ENCODE measurements around the gene METTL21C.

Gene METTL21C

DNA sequence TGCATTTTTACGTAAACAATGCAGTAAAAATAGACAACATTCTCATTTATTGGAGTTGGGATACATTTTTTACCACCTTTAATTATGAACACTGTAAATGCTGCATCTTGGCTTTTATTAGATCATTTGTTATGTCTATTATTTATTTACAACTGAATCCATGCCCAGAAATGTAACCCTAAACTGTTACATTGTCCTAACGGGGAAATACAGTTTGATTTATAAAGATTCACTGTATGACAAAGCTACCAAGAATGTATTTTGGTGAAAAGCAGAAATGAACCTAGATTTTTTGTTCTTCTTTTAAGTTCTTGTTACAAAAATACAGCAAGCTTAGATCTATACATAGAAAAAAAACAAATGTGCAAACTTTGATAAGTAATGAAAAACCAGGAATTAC is 1.1 kb downstream of the METTL21C start:
- Histone ChIP-seq H3K79me1 (replicated peaks; ENCODE audit: low read length, poor library complexity, severe bottlenecking) (no peaks in the 10 kb centered on the region), H3K9ac (ENCODE audit: low read length) (peak overlapping the region; percentile 20), H2AK5ac (ENCODE audit: low read length, severe bottlenecking) (no peak overlapping the region), H2AFZ (ENCODE audit: low read depth, low read length) (no peak overlapping the region), H3K4me2 (ENCODE audit: low read length, poor library complexity, severe bottlenecking) (no peak overlapping the region), H4K8ac (ENCODE audit: low read length) (no peak overlapping the region), H3K4me1 (ENCODE audit: control insufficient read depth, insufficient read depth, low read depth, low read length) (peaks cover 14% of the 10 kb centered on the region), H3K4ac (ENCODE audit: low read depth in 1 of 2, low read length in 2 of 2) (no peak overlapping the region), H3K27me3 (ENCODE audit: control insufficient read depth in 1 of 2, insufficient read depth in 1 of 2, low read length in 2 of 2) (peaks cover 0 to 10% of the 10 kb centered on the region in 2 experiments), H3K27ac (ENCODE audit: low read length, poor library complexity, severe bottlenecking) (no peak overlapping the region), H3K14ac (ENCODE audit: low read length in 2 of 2) (no peak overlapping the region), H2BK120ac (ENCODE audit: low read depth, low read length) (no peak overlapping the region), H3K4me3 (ENCODE audit: insufficient read depth in 1 of 2, low read depth in 1 of 2, low read length in 2 of 2) (peak overlapping the region in 1 of 2 experiments; percentile 42), H4K91ac (ENCODE audit: low read length) (no peak overlapping the region), H3K36me3 (ENCODE audit: control insufficient read depth in 1 of 2, insufficient read depth in 2 of 2, low read depth in 1 of 2, low read length in 2 of 2) (no peaks in the 10 kb centered on the region), H2BK12ac (ENCODE audit: low read length in 2 of 2) (no peak overlapping the region), H3K9me3 (ENCODE audit: control insufficient read depth, low read length) (peaks cover 5% of the 10 kb centered on the region), H2BK15ac (ENCODE audit: low read depth, poor library complexity, severe bottlenecking) (no peak overlapping the region), H3K18ac (ENCODE audit: low read depth in 1 of 2, low read length in 2 of 2) (no peak overlapping the region), H2BK5ac (ENCODE audit: low read depth, low read length, poor library complexity, severe bottlenecking) (no peak overlapping the region), H3K23ac (ENCODE audit: low read length in 2 of 2) (no peak overlapping the region)
- DNase-seq, result no peak
- no CpG with 5 or more reads among the region's 2 CpGs for WGBS

DNA sequence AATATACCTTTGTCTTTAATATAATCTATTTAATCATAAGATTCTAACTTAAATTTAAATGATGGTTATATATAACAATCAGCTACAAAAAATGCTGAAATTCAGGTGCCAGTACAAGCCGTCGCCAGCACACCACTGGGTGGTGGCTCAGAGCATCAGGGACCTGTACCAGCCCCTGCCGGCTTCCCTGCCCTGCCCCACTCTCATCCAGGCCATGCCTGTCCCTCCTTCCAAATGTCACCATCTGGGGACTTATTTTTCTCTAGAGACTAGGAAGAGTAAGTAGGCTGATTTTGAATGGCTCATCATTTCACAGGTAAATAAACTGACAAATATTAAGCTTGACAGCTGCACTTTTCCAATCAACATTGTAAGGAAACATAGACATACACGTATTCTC is 1.6 kb downstream of the METTL21C start:
- Histone ChIP-seq H2AK5ac (ENCODE audit: low read length, severe bottlenecking) (peak overlapping the region; percentile 50), H3K9me3 (ENCODE audit: control insufficient read depth, low read length) (no peaks in the 10 kb centered on the region), H2BK15ac (ENCODE audit: low read depth, poor library complexity, severe bottlenecking) (no peak overlapping the region), H2BK5ac (ENCODE audit: low read depth, low read length, poor library complexity, severe bottlenecking) (no peak overlapping the region), H3K14ac (ENCODE audit: low read length in 2 of 2) (no peak overlapping the region), H4K91ac (ENCODE audit: low read length) (no peak overlapping the region), H3K4me2 (ENCODE audit: low read length, poor library complexity, severe bottlenecking) (no peak overlapping the region), H3K18ac (ENCODE audit: low read depth in 1 of 2, low read length in 2 of 2) (no peak overlapping the region), H3K9ac (ENCODE audit: low read length) (no peak overlapping the region), H3K27ac (ENCODE audit: low read length, poor library complexity, severe bottlenecking) (peak overlapping the region; percentile 3), H4K8ac (ENCODE audit: low read length) (no peak overlapping the region), H2BK120ac (ENCODE audit: low read depth, low read length) (no peak overlapping the region), H3K4me3 (ENCODE audit: insufficient read depth in 1 of 2, low read depth in 1 of 2, low read length in 2 of 2) (no peak overlapping the region), H2BK12ac (ENCODE audit: low read length in 2 of 2) (no peak overlapping the region), H3K79me1 (replicated peaks; ENCODE audit: low read length, poor library complexity, severe bottlenecking) (no peaks in the 10 kb centered on the region), H3K27me3 (ENCODE audit: control insufficient read depth in 1 of 2, insufficient read depth in 1 of 2, low read length in 2 of 2) (peaks cover 0 to 10% of the 10 kb centered on the region in 2 experiments), H3K4ac (ENCODE audit: low read depth in 1 of 2, low read length in 2 of 2) (no peak overlapping the region), H2AFZ (ENCODE audit: low read depth, low read length) (no peak overlapping the region), H3K36me3 (ENCODE audit: control insufficient read depth in 1 of 2, insufficient read depth in 2 of 2, low read depth in 1 of 2, low read length in 2 of 2) (no peaks in the 10 kb centered on the region), H3K4me1 (ENCODE audit: control insufficient read depth, insufficient read depth, low read depth, low read length) (peaks cover 15% of the 10 kb centered on the region), H3K23ac (ENCODE audit: low read length in 2 of 2) (no peak overlapping the region)
- no peak for DNase-seq
- WGBS, result 95% methylated on average over 2 of the region's 4 CpGs

DNA sequence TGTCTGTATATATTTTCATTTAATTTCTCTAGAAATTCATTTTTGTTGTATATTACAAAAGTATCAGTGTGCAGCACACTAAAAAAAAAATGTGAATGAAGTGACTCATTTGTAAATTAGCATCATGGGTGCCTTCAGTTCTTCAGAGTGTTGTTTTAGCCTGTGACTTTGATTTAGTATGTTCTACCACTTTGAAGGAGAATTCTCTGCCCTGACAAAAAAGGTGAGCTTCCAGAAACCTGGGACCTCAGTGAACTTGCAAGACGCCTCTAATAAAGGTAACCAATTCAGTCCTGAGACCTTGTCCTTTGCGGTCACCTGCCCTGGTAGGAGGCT is 2.4 kb downstream of the METTL21C start:
- Histone ChIP-seq H4K8ac (ENCODE audit: low read length) (no peak overlapping the region), H3K4me1 (ENCODE audit: control insufficient read depth, insufficient read depth, low read depth, low read length) (peaks cover 17% of the 10 kb centered on the region), H2AFZ (ENCODE audit: low read depth, low read length) (no peak overlapping the region), H2BK5ac (ENCODE audit: low read depth, low read length, poor library complexity, severe bottlenecking) (no peak overlapping the region), H3K4me3 (ENCODE audit: insufficient read depth in 1 of 2, low read depth in 1 of 2, low read length in 2 of 2) (no peak overlapping the region), H3K27ac (ENCODE audit: low read length, poor library complexity, severe bottlenecking) (peak overlapping the region; percentile 3), H2AK5ac (ENCODE audit: low read length, severe bottlenecking) (peak overlapping the region; percentile 16), H2BK12ac (ENCODE audit: low read length in 2 of 2) (no peak overlapping the region), H3K18ac (ENCODE audit: low read depth in 1 of 2, low read length in 2 of 2) (no peak overlapping the region), H3K9ac (ENCODE audit: low read length) (no peak overlapping the region), H4K91ac (ENCODE audit: low read length) (no peak overlapping the region), H3K4ac (ENCODE audit: low read depth in 1 of 2, low read length in 2 of 2) (no peak overlapping the region), H3K9me3 (ENCODE audit: control insufficient read depth, low read length) (no peaks in the 10 kb centered on the region), H3K23ac (ENCODE audit: low read length in 2 of 2) (no peak overlapping the region), H3K79me1 (replicated peaks; ENCODE audit: low read length, poor library complexity, severe bottlenecking) (no peaks in the 10 kb centered on the region), H3K14ac (ENCODE audit: low read length in 2 of 2) (no peak overlapping the region), H3K36me3 (ENCODE audit: control insufficient read depth in 1 of 2, insufficient read depth in 2 of 2, low read depth in 1 of 2, low read length in 2 of 2) (no peaks in the 10 kb centered on the region), H2BK120ac (ENCODE audit: low read depth, low read length) (no peak overlapping the region), H3K27me3 (ENCODE audit: control insufficient read depth in 1 of 2, insufficient read depth in 1 of 2, low read length in 2 of 2) (peaks cover 0 to 10% of the 10 kb centered on the region in 2 experiments), H2BK15ac (ENCODE audit: low read depth, poor library complexity, severe bottlenecking) (no peak overlapping the region), H3K4me2 (ENCODE audit: low read length, poor library complexity, severe bottlenecking) (no peak overlapping the region)
- DNase-seq, result no peak
- WGBS, result 94% methylated on average over 2 of the region's 2 CpGs

DNA sequence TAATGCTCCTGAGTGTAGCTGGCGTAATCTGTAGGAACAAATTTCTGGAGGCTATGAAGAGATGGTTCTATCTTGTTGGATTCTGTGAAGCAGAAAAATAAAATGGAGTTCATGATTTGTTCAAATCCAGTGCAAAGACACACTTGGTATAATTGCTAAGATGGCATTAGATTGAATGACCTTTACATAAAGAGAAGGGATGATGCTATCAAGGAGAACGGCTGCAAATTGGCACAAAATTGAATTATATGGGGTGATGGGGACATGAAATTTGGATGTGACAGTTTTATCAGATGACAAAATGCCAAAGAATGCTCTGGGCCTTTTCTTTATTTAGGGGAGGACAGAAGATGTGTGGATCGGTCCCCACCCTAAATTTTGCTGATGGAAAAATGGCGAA is 4.0 kb downstream of the METTL21C start:
- no peak overlapping the region for H4K91ac ChIP-seq (ENCODE audit: low read length)
- no peak overlapping the region for H2BK120ac ChIP-seq (ENCODE audit: low read depth, low read length)

More for the DNA sequence above, 4.0 kb downstream of the METTL21C start:
- Histone ChIP-seq H3K23ac (ENCODE audit: low read length in 2 of 2) (no peak overlapping the region), H3K36me3 (ENCODE audit: control insufficient read depth in 1 of 2, insufficient read depth in 2 of 2, low read depth in 1 of 2, low read length in 2 of 2) (no peaks in the 10 kb centered on the region), H3K9ac (ENCODE audit: low read length) (no peak overlapping the region), H3K4me3 (ENCODE audit: insufficient read depth in 1 of 2, low read depth in 1 of 2, low read length in 2 of 2) (no peak overlapping the region), H2BK15ac (ENCODE audit: low read depth, poor library complexity, severe bottlenecking) (no peak overlapping the region), H2BK12ac (ENCODE audit: low read length in 2 of 2) (no peak overlapping the region), H3K4me1 (ENCODE audit: control insufficient read depth, insufficient read depth, low read depth, low read length) (peaks cover 19% of the 10 kb centered on the region), H3K18ac (ENCODE audit: low read depth in 1 of 2, low read length in 2 of 2) (no peak overlapping the region), H3K4me2 (ENCODE audit: low read length, poor library complexity, severe bottlenecking) (no peak overlapping the region), H4K8ac (ENCODE audit: low read length) (no peak overlapping the region), H3K27me3 (ENCODE audit: control insufficient read depth in 1 of 2, insufficient read depth in 1 of 2, low read length in 2 of 2) (peaks cover 0 to 10% of the 10 kb centered on the region in 2 experiments), H3K27ac (ENCODE audit: low read length, poor library complexity, severe bottlenecking) (no peak overlapping the region), H2AFZ (ENCODE audit: low read depth, low read length) (no peak overlapping the region), H3K79me1 (replicated peaks; ENCODE audit: low read length, poor library complexity, severe bottlenecking) (no peaks in the 10 kb centered on the region), H2AK5ac (ENCODE audit: low read length, severe bottlenecking) (peak overlapping the region; percentile 19), H3K9me3 (ENCODE audit: control insufficient read depth, low read length) (no peaks in the 10 kb centered on the region), H2BK5ac (ENCODE audit: low read depth, low read length, poor library complexity, severe bottlenecking) (no peak overlapping the region), H3K14ac (ENCODE audit: low read length in 2 of 2) (no peak overlapping the region), H3K4ac (ENCODE audit: low read depth in 1 of 2, low read length in 2 of 2) (no peak overlapping the region)
- DNase-seq, result no peak
- 97% methylated on average over 4 of the region's 4 CpGs for WGBS
